HepG2 (cell line): ENCODE results near the gene NRL. TPM values are rescaled to one million over a fixed set of nuclear protein-coding genes. Genes with fewer than 3 reads are reported as not detected.

Experiments
- GLI4 ChIP-seq: sonication (generic); formaldehyde crosslinking; IDR thresholded peaks from 2 replicates; pipeline ENCODE4 v1.5.1; 2020; ENCODE audit warnings: missing genetic modification reagents, mild to moderate bottlenecking, moderate library complexity, borderline replicate concordance
- GPN1 ChIP-seq: sonication (generic); formaldehyde crosslinking; IDR thresholded peaks from 2 replicates; pipeline ENCODE4 v1.5.1; 2020; ENCODE audit warnings: missing genetic modification reagents, borderline replicate concordance
- JUNB ChIP-seq: sonication (generic); formaldehyde crosslinking; IDR thresholded peaks from 2 replicates; pipeline ENCODE4 v1.8.0; 2022; ENCODE audit warnings: missing genetic modification reagents, mild to moderate bottlenecking, borderline replicate concordance
- MED8 ChIP-seq: sonication (generic); formaldehyde crosslinking; IDR thresholded peaks from 2 replicates; pipeline ENCODE4 v1.8.1; 2023; ENCODE audit warnings: mild to moderate bottlenecking, missing genetic modification reagents; ENCODE audit not compliant: insufficient replicate concordance
- NBN ChIP-seq: fragments of 450-650 bp; conservative IDR thresholded peaks from 2 replicates; pipeline ENCODE4 v1.6.1; 2017
- POLR2AphosphoS5 ChIP-seq: IDR thresholded peaks from 2 replicates; pipeline ENCODE4 v1.6.1; 2012; ENCODE audit warnings: low read depth, low read length
- SIX4 ChIP-seq: sonication (generic); formaldehyde crosslinking; IDR thresholded peaks from 2 replicates; pipeline ENCODE4 v1.4.0; 2020; ENCODE audit warnings: missing genetic modification reagents
- SSRP1 ChIP-seq: IDR thresholded peaks from 2 replicates; pipeline ENCODE4 v1.6.1; 2016; ENCODE audit warnings: control low read depth
- STAG1 ChIP-seq: sonication (generic); formaldehyde crosslinking; IDR thresholded peaks from 2 replicates; pipeline ENCODE4 v1.4.0; 2020; ENCODE audit warnings: missing genetic modification reagents
- TP53 ChIP-seq: sonication (generic); formaldehyde crosslinking; conservative IDR thresholded peaks from 2 replicates; pipeline ENCODE4 v1.4.0; 2020; ENCODE audit warnings: missing genetic modification reagents
- ZMAT3 ChIP-seq: sonication (generic); formaldehyde crosslinking; conservative IDR thresholded peaks from 2 replicates; pipeline ENCODE4 v1.7.0; 2021; ENCODE audit warnings: missing genetic modification reagents
- ZMAT5 ChIP-seq: sonication (generic); formaldehyde crosslinking; IDR thresholded peaks from 2 replicates; pipeline ENCODE4 v1.5.0; 2020; ENCODE audit warnings: mild to moderate bottlenecking, low read depth, missing genetic modification reagents, borderline replicate concordance
- ZNF230 ChIP-seq: sonication (generic); formaldehyde crosslinking; IDR thresholded peaks from 2 replicates; pipeline ENCODE4 v1.4.0; 2020; ENCODE audit warnings: mild to moderate bottlenecking, missing genetic modification reagents
- ZNF318 ChIP-seq: sonication (generic); formaldehyde crosslinking; IDR thresholded peaks from 2 replicates; pipeline ENCODE4 v1.4.0; 2020; ENCODE audit warnings: mild to moderate bottlenecking, missing genetic modification reagents
- ZNF530 ChIP-seq: sonication (generic); formaldehyde crosslinking; IDR thresholded peaks from 2 replicates; pipeline ENCODE4 v1.5.0; 2020; ENCODE audit warnings: low read depth, mild to moderate bottlenecking, missing genetic modification reagents
- ZNF749 ChIP-seq: sonication (generic); formaldehyde crosslinking; IDR thresholded peaks from 2 replicates; pipeline ENCODE4 v1.8.0; 2022; ENCODE audit warnings: mild to moderate bottlenecking, missing genetic modification reagents, moderate library complexity, borderline replicate concordance
- ZNF891 ChIP-seq: sonication (generic); formaldehyde crosslinking; IDR thresholded peaks from 2 replicates; pipeline ENCODE4 v1.5.0; 2020; ENCODE audit warnings: mild to moderate bottlenecking, missing genetic modification reagents
- ZSCAN30 ChIP-seq: sonication (generic); formaldehyde crosslinking; IDR thresholded peaks from 2 replicates; pipeline ENCODE4 v1.5.0; 2020; ENCODE audit warnings: mild to moderate bottlenecking, missing genetic modification reagents
- polyA plus RNA-seq, 8 experiments: library from polyadenylated mRNA; depleted of rRNA in 3 of 8; stranded (reverse) in 7 of 8; unstranded in 1 of 8; fragments of >200 nt; fragmentation: Illumina TruSeq in 4 of 8; extraction: Trizol in 4 of 8; gene quantifications; 2 replicates each; pipeline versions ENCODE4 v1.2.1 to v1.2.3, GENCODE V29; 2011 to 2016; ENCODE audit warnings: low read depth in 4 of 8, missing spikeins in 1 of 8, mixed read lengths in 1 of 8; ENCODE audit not compliant: insufficient read depth in 1 of 8
- total RNA-seq, 5 experiments: library from RNA; depleted of rRNA; stranded (reverse); fragments of >200 nt; fragmentation: Illumina TruSeq; extraction: Trizol; gene quantifications; 2 replicates each; pipeline ENCODE4 v1.2.3, GENCODE V29; 2016; ENCODE audit warnings: low read depth in 1 of 5
- TF ChIP-seq, protein P1 (sequence below): sonication (generic); formaldehyde crosslinking; IDR thresholded peaks from 2 replicates; pipeline ENCODE4 v1.5.0; 2020; ENCODE audit warnings: mild to moderate bottlenecking, missing genetic modification reagents

NRL gene
- total and polyA plus RNA-seq, 2 of the 13 experiments (the other 11 are each of a cell fraction or from before 2014, with no cell fraction given) = 2.5 to 4.7 TPM

DNA sequence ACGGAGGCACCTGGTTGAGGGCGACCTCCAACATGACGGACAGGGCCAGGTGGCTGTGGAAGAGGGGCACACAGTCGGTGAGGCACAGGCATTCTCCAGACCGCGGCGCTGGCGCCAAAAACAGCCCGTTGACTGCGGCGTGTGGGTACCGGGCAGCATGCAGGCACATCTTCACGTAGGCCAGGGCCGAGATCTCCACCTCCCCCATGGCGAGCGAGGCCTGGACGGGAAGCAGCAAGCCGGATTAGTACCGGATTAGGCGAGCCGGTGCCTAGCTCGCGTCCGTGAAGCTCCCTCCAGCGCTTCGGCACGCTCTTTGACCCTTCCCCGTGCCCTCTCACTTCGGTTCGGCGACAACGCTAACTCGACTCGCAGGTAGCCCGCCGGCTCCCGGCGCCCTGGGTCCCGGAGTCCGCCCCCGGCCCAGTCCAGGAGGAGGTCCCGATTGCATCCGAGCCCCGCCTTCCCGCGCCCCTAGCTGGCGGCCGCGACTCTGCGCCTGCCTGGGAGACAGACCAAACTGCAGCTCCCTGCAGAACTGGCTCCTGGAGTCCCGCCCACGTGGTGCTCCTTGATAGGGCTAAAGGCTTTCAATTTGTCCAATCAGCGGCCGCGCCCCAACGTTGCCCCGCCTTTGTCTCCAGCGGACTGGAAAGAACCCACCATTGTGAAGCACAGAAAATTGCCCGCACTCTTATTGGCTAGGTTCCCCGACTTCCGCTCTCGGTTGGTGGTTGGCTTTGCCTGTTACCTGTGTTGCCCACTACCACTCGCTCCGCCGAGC lies 26.5 kb upstream of the NRL start, which contains the start of gene EMC9 (continued):
- TF ChIP-seq STAG1 (CRISPR knock-in tag) (no peak; the same call in 1 of the 2 replicates), ZNF318 (CRISPR knock-in tag) (peak; percentile 64; the same call in 1 of the 2 replicates), JUNB (CRISPR knock-in tag) (no peak), SIX4 (CRISPR knock-in tag) (peak; percentile 80; the same call in 1 of the 2 replicates), GPN1 (CRISPR knock-in tag) (no peak; the same call in 1 of the 2 replicates), ZMAT3 (peak; percentile 99), POLR2AphosphoS5 (peak; percentile 94), ZNF749 (peak; percentile 99), ZNF230 (CRISPR knock-in tag) (peak; percentile 100), ZNF891 (CRISPR knock-in tag) (no peak), ZSCAN30 (CRISPR knock-in tag) (no peak), MED8 (CRISPR knock-in tag) (peak; percentile 88), SSRP1 (peak; percentile 15; the same call in 1 of the 2 replicates), TP53 (peak; percentile 15; the same call in 1 of the 2 replicates), NBN (no peak), ZNF530 (no peak), ZMAT5 (CRISPR knock-in tag) (no peak), GLI4 (CRISPR knock-in tag) (peak; percentile 99)
- TF ChIP-seq, protein P1, sequence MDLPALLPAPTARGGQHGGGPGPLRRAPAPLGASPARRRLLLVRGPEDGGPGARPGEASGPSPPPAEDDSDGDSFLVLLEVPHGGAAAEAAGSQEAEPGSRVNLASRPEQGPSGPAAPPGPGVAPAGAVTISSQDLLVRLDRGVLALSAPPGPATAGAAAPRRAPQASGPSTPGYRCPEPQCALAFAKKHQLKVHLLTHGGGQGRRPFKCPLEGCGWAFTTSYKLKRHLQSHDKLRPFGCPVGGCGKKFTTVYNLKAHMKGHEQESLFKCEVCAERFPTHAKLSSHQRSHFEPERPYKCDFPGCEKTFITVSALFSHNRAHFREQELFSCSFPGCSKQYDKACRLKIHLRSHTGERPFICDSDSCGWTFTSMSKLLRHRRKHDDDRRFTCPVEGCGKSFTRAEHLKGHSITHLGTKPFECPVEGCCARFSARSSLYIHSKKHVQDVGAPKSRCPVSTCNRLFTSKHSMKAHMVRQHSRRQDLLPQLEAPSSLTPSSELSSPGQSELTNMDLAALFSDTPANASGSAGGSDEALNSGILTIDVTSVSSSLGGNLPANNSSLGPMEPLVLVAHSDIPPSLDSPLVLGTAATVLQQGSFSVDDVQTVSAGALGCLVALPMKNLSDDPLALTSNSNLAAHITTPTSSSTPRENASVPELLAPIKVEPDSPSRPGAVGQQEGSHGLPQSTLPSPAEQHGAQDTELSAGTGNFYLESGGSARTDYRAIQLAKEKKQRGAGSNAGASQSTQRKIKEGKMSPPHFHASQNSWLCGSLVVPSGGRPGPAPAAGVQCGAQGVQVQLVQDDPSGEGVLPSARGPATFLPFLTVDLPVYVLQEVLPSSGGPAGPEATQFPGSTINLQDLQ (CRISPR knock-in tag) = no peak
